ENCODE measurements around the gene NUTF2. TPM values are rescaled to one million over a fixed set of nuclear protein-coding genes. Genes with fewer than 3 reads are reported as not detected.

NUTF2 gene
- total and polyA plus RNA-seq, 2 of the 8 experiments (the other 6 are each of a cell fraction or from before 2014, with no cell fraction given) = 219 to 377 TPM

DNA sequence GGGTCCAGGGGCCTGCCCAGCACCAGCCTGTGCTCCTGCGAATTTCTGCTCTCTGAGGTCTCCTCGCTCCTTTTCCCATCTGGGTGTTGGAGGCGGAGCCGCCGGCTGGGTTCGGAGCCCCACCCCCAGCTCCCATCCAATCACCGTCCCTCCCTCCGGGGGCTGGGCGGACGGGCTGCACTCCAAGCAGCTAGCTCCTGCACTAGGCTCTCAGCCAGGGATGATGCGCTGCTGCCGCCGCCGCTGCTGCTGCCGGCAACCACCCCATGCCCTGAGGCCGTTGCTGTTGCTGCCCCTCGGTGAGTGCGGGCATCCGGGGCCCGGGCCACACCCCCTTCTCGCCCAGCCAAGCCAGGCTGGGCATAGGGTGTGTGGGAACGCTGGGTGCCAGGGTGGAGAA lies 38.0 kb downstream of the NUTF2 start, which contains the start of gene NRN1L:
Gene NRN1L (plus strand): TSS at position 202 of the 400 bp plus-strand sequence. CDS start 19 bp downstream, at position 221.
- H3K4me3 ChIP-seq (ENCODE audit: extremely low read depth in 1 of 4, insufficient read depth in 2 of 4, low read depth in 3 of 4, low read length in 4 of 4) = peak within 1 kb of the TSS; percentile 11 to 51 (median 28); a peak in 6 of 8 replicates
- H2BK15ac ChIP-seq (ENCODE audit: low read length) = 0 out of 2 replicates have a peak within 1 kb of the TSS, but pooled peaks have one; percentile 16
- H2BK12ac ChIP-seq (ENCODE audit: low read depth, low read length) = no peak within 1 kb of the TSS
- peak within 1 kb of the TSS; percentile 53 for H4K8ac ChIP-seq (ENCODE audit: extremely low read depth, insufficient read depth, low read length)
- H3K27ac ChIP-seq (ENCODE audit: low read depth, low read length) = no peak within 1 kb of the TSS; the same call in 1 of the 2 replicates
- H3K79me2 ChIP-seq (ENCODE audit: control insufficient read depth in 1 of 2, insufficient read depth in 2 of 2, low read length in 2 of 2) = no peaks in the 10 kb centered on the region
- H3K18ac ChIP-seq (ENCODE audit: extremely low read depth, low read length) = no peak within 1 kb of the TSS
- H3K23ac ChIP-seq (ENCODE audit: insufficient read length) = no peak within 1 kb of the TSS
- ChIA-PET POLR2A (ENCODE audit: partially characterized antibody) (interaction anchor here (0.8 to 6.3 kb wide), 14 partner anchors 8 to 221 kb away, joined by 3 to 45 read pairs (median 4); partner anchors contain the start of genes CTRL, EDC4, PSKH1 and PSMB10), CTCF (ENCODE audit: partially characterized antibody) (interaction anchor here (0.7 to 21.8 kb wide), 31 partner anchors 9 to 371 kb away, joined by 3 to 623 read pairs (median 7); partner anchors contain the start of genes CENPT, CTRL, EDC4 and LCAT)
- no peak within 1 kb of the TSS for H3K56ac ChIP-seq (replicated peaks; ENCODE audit: insufficient read length, low read depth, low read length)
- H3K27me3 ChIP-seq (replicated peaks in 1 of 4; ENCODE audit: control insufficient read depth in 3 of 4, extremely low read depth in 1 of 4, insufficient read depth in 3 of 4, low read length in 3 of 4) = no peaks in the 10 kb centered on the region
- H3K9ac ChIP-seq (replicated peaks in 1 of 4; ENCODE audit: extremely low read depth in 1 of 4, low read depth in 3 of 4, low read length in 3 of 4) = no peak within 1 kb of the TSS; a peak in 1 of 7 replicates
- no peak within 1 kb of the TSS for H2AK5ac ChIP-seq (ENCODE audit: low read depth, low read length)
- no peak within 1 kb of the TSS for H2AFZ ChIP-seq (ENCODE audit: low read length)
- no peak for FAIRE-seq
- H2BK20ac ChIP-seq (ENCODE audit: low read length) = no peak within 1 kb of the TSS
- WGBS, 2 experiments (ENCODE audit: extremely low coverage in 1 of 2, insufficient coverage in 1 of 2, insufficient read length in 1 of 2, insufficient replicate concordance in 2 of 2, low coverage in 1 of 2, low lambda C conversion rate in 2 of 2, missing lambda C conversion rate in 1 of 2) = 6% methylated on average over 21 of the region's 22 CpGs; no CpG with 5 or more reads in 1 of the 2 experiments
- H3K4me2 ChIP-seq (ENCODE audit: insufficient read depth in 1 of 2, low read depth in 2 of 2, low read length in 2 of 2) = peak within 1 kb of the TSS; percentile 18 to 61
- no peak within 1 kb of the TSS; the same call in 1 of the 2 replicates for H2BK5ac ChIP-seq (ENCODE audit: low read depth, low read length)
- no peak within 1 kb of the TSS for H2BK120ac ChIP-seq (replicated peaks; ENCODE audit: low read depth, low read length)
- peaks cover 17 to 34% (median 24%) of the 10 kb centered on the region in 4 experiments for H3K36me3 ChIP-seq (ENCODE audit: control insufficient read depth in 2 of 4, insufficient read depth in 4 of 4, low read length in 3 of 4)
- H3K14ac ChIP-seq (ENCODE audit: insufficient read length) = no peak within 1 kb of the TSS
- no peak within 1 kb of the TSS for H4K5ac ChIP-seq (ENCODE audit: insufficient read length, low read depth, low read length)
- H3K9me3 ChIP-seq (ENCODE audit: insufficient read depth in 2 of 2, low read depth in 1 of 2, low read length in 1 of 2) = no peaks in the 10 kb centered on the region
- H4K91ac ChIP-seq (replicated peaks; ENCODE audit: insufficient read length, low read length) = no peak within 1 kb of the TSS
- peaks cover 9 to 17% of the 10 kb centered on the region in 2 experiments for H4K20me1 ChIP-seq (replicated peaks in 1 of 2; ENCODE audit: control insufficient read depth in 1 of 2, insufficient read depth in 2 of 2, low read length in 2 of 2)
- H3K4ac ChIP-seq (replicated peaks; ENCODE audit: insufficient read length, low read depth, low read length) = no peak within 1 kb of the TSS
- 0 out of 2 replicates have a peak, but pooled peaks cover 2% of the 10 kb centered on the region for H3K23me2 ChIP-seq (ENCODE audit: low read depth, low read length)
- H3K4me1 ChIP-seq (replicated peaks in 1 of 4; ENCODE audit: control insufficient read depth in 3 of 4, insufficient read depth in 4 of 4, low read length in 3 of 4) = peaks cover 5 to 15% (median 11%) of the 10 kb centered on the region in 4 experiments
- peak; percentile 77 to 94 for DNase-seq (ENCODE audit: low read depth in 1 of 2, low spot score in 2 of 2)
- no peaks in the 10 kb centered on the region for H3K79me1 ChIP-seq (ENCODE audit: low read depth, low read length)
- TF ChIP-seq SP1 (IDR thresholded peaks at IDR 0.05; ENCODE audit: low read depth, low read length) (no peak), RBBP5 (IDR thresholded peaks at IDR 0.05; ENCODE audit: borderline replicate concordance, low read depth, low read length) (0 out of 2 replicates have a peak, but pooled peaks have one; percentile 42), BACH1 (IDR thresholded peaks at IDR 0.05; ENCODE audit: low read length) (no peak), SP4 (IDR thresholded peaks at IDR 0.05; ENCODE audit: low read length) (no peak), CBX5 (IDR thresholded peaks at IDR 0.05; ENCODE audit: low read depth, low read length) (no peak), GTF2F1 (IDR thresholded peaks at IDR 0.05; ENCODE audit: borderline replicate concordance, low read depth, low read length) (no peak), HDAC6 (IDR thresholded peaks at IDR 0.05; ENCODE audit: low read depth, low read length) (no peak), BRCA1 (IDR thresholded peaks at IDR 0.05; ENCODE audit: low read depth, low read length) (no peak), EZH2 (IDR thresholded peaks at IDR 0.05; ENCODE audit: low read depth, low read length, severe bottlenecking) (no peak), HDAC2 (IDR thresholded peaks at IDR 0.05; ENCODE audit: borderline replicate concordance in 1 of 2, low read depth in 2 of 2, low read length in 2 of 2) (no peak), POLR2A (IDR thresholded peaks at IDR 0.05; ENCODE audit: control extremely low read depth in 1 of 2, low read depth in 2 of 2, low read length in 2 of 2) (peak in 1 of 2 experiments; percentile 61; a peak in 1 of 3 replicates)
- TF ChIP-seq, protein P1, sequence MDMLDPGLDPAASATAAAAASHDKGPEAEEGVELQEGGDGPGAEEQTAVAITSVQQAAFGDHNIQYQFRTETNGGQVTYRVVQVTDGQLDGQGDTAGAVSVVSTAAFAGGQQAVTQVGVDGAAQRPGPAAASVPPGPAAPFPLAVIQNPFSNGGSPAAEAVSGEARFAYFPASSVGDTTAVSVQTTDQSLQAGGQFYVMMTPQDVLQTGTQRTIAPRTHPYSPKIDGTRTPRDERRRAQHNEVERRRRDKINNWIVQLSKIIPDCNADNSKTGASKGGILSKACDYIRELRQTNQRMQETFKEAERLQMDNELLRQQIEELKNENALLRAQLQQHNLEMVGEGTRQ (IDR thresholded peaks at IDR 0.05; ENCODE audit: low read length) = no peak
